Neural progenitor cell (in vitro differentiated cells): ENCODE data around the gene CD300LD. TPM values are rescaled to one million over a fixed set of nuclear protein-coding genes. Genes with fewer than 3 reads are reported as not detected.
A peak's percentile ranks its signal among the peaks of the same experiment; 100 is the strongest.
"Not testable (repeated sequence)": the region's sequence is repeated elsewhere in the genome, so short reads cannot be mapped to it uniquely, and the experiment has no call there.

Source experiments
- DNase-seq: peaks from one replicate; pipeline ENCODE4 v3.0.0-alpha.2; 2016; ENCODE audit warnings: low spot score
- H2AFZ ChIP-seq: fragments of 200-600 bp; sonication (generic); replicated peaks from 2 replicates; pipeline ENCODE4 v1.6.1; 2016; ENCODE audit warnings: antibody characterized with exemption
- H3F3A ChIP-seq: fragments of 200-600 bp; sonication (generic); 2 replicates; pipeline ENCODE4 v1.6.1; 2016; ENCODE audit warnings: antibody characterized with exemption, low read depth
- H3K27ac ChIP-seq: fragments of 200-600 bp; sonication (generic); 2 replicates; pipeline ENCODE4 v1.5.1; 2016; ENCODE audit warnings: mild to moderate bottlenecking
- H3K27me3 ChIP-seq: fragments of 200-600 bp; sonication (generic); 2 replicates; pipeline ENCODE4 v1.6.1; 2016; ENCODE audit warnings: mild to moderate bottlenecking, moderate library complexity
- H3K36me3 ChIP-seq: fragments of 200-600 bp; sonication (generic); 2 replicates; pipeline ENCODE4 v1.5.1; 2016
- H3K4me1 ChIP-seq: fragments of 200-600 bp; sonication (generic); 2 replicates; pipeline ENCODE4 v1.6.1; 2016; ENCODE audit warnings: mixed run types
- H3K4me2 ChIP-seq: fragments of 200-600 bp; sonication (generic); 2 replicates; pipeline ENCODE4 v1.6.1; 2016
- H3K4me3 ChIP-seq: fragments of 200-600 bp; sonication (generic); 2 replicates; pipeline ENCODE4 v1.5.1; 2016
- H3K79me2 ChIP-seq: fragments of 200-600 bp; sonication (generic); 2 replicates; pipeline ENCODE4 v1.6.1; 2016; ENCODE audit warnings: low read depth
- H3K9ac ChIP-seq: fragments of 200-600 bp; sonication (generic); 2 replicates; pipeline ENCODE4 v1.6.1; 2016
- H3K9me3 ChIP-seq: fragments of 200-600 bp; sonication (generic); 2 replicates; pipeline ENCODE4 v1.5.1; 2016; ENCODE audit warnings: low read depth
- H4K20me1 ChIP-seq: fragments of 200-600 bp; sonication (generic); 2 replicates; pipeline ENCODE4 v1.6.1; 2016; ENCODE audit warnings: low read depth
- H3K27ac Mint-ChIP-seq: 3 replicates; pipeline ENCODE4 v1.8.0; 2021; ENCODE audit warnings: mixed read lengths
- H3K27me3 Mint-ChIP-seq: 2 replicates; pipeline ENCODE4 v1.8.0; 2022; ENCODE audit warnings: low read depth, mild to moderate bottlenecking, inconsistent platforms, moderate library complexity, mixed read lengths; ENCODE audit not compliant: insufficient read depth
- H3K36me3 Mint-ChIP-seq: 3 replicates; pipeline ENCODE4 v1.8.0; 2021; ENCODE audit warnings: mixed read lengths
- H3K4me1 Mint-ChIP-seq: 3 replicates; pipeline ENCODE4 v1.8.0; 2021; ENCODE audit warnings: mixed read lengths
- H3K4me3 Mint-ChIP-seq: 3 replicates; pipeline ENCODE4 v1.8.0; 2021; ENCODE audit warnings: mild to moderate bottlenecking, moderate library complexity, mixed read lengths
- H3K9me3 Mint-ChIP-seq: 3 replicates; pipeline ENCODE4 v1.8.0; 2020; ENCODE audit warnings: mixed read lengths
- EZH2 ChIP-seq: fragments of 200-600 bp; sonication (generic); IDR thresholded peaks from 2 replicates; pipeline ENCODE4 v1.6.1; 2017; ENCODE audit warnings: antibody characterized with exemption, mild to moderate bottlenecking, moderate library complexity
- EZH2phosphoT487 ChIP-seq: fragments of 200-600 bp; sonication (generic); IDR thresholded peaks from 2 replicates; pipeline ENCODE4 v1.6.1; 2017; ENCODE audit warnings: antibody characterized with exemption
- total RNA-seq: library from RNA; depleted of rRNA; stranded (reverse); fragments of >200 nt; gene quantifications from 2 replicates; pipeline ENCODE4 v1.2.3, GENCODE V29; 2015; ENCODE audit warnings: low replicate concordance
- TF ChIP-seq, protein P1 (sequence below): fragments of 200-600 bp; sonication (generic); IDR thresholded peaks from 2 replicates; pipeline ENCODE4 v1.5.1; 2017; ENCODE audit warnings: antibody characterized with exemption, mild to moderate bottlenecking

The CD300LD gene
- total RNA-seq, 1 donor from 2014 or later = not detected

DNA sequence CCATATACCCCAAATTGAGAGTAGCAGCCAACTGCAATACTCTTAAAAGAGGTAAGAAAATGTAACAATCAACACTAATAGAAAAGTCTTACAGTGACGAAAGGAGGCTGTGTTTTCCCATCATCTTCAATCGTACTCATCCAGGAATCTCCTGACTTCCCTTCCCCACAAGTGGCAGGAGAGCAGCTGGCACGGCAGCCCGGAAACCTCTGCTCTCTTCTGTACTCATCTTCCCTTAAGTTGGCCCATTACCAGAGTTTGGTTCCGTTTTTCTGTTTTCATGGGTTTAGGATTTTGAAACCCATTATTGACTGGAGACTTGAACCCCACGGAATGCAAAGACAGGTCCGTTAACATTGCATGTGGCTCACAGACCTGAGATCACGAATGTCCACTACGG is 13.1 kb downstream of the CD300LD start:
- H3K79me2 ChIP-seq = no peaks in the 10 kb centered on the region
- H3K9me3 Mint-ChIP-seq = peaks cover 2% of the 10 kb centered on the region
- no peaks in the 10 kb centered on the region for H3K4me1 Mint-ChIP-seq
- H3K4me1 ChIP-seq = no peaks in the 10 kb centered on the region
- no peak overlapping the region for H2AFZ ChIP-seq
- H3K9ac ChIP-seq = no peak overlapping the region
- peaks cover 14% of the 10 kb centered on the region for H3K27me3 ChIP-seq
- no peaks in the 10 kb centered on the region for H3F3A ChIP-seq
- H3K9me3 ChIP-seq = no peaks in the 10 kb centered on the region
- no peaks in the 10 kb centered on the region for H3K36me3 ChIP-seq
- H3K36me3 Mint-ChIP-seq = no peaks in the 10 kb centered on the region
- H3K4me3 Mint-ChIP-seq = no peak overlapping the region
- no peak for DNase-seq
- no peak overlapping the region for H3K27ac ChIP-seq
- TF ChIP-seq EZH2 = no peak
- TF ChIP-seq EZH2phosphoT487 = no peak
- TF ChIP-seq, protein P1, sequence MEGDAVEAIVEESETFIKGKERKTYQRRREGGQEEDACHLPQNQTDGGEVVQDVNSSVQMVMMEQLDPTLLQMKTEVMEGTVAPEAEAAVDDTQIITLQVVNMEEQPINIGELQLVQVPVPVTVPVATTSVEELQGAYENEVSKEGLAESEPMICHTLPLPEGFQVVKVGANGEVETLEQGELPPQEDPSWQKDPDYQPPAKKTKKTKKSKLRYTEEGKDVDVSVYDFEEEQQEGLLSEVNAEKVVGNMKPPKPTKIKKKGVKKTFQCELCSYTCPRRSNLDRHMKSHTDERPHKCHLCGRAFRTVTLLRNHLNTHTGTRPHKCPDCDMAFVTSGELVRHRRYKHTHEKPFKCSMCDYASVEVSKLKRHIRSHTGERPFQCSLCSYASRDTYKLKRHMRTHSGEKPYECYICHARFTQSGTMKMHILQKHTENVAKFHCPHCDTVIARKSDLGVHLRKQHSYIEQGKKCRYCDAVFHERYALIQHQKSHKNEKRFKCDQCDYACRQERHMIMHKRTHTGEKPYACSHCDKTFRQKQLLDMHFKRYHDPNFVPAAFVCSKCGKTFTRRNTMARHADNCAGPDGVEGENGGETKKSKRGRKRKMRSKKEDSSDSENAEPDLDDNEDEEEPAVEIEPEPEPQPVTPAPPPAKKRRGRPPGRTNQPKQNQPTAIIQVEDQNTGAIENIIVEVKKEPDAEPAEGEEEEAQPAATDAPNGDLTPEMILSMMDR = no peak
- no peak overlapping the region for H3K4me2 ChIP-seq
- no peak overlapping the region for H3K4me3 ChIP-seq
- H3K27ac Mint-ChIP-seq = no peak overlapping the region
- peaks cover 16% of the 10 kb centered on the region for H3K27me3 Mint-ChIP-seq
- H4K20me1 ChIP-seq = no peaks in the 10 kb centered on the region

DNA sequence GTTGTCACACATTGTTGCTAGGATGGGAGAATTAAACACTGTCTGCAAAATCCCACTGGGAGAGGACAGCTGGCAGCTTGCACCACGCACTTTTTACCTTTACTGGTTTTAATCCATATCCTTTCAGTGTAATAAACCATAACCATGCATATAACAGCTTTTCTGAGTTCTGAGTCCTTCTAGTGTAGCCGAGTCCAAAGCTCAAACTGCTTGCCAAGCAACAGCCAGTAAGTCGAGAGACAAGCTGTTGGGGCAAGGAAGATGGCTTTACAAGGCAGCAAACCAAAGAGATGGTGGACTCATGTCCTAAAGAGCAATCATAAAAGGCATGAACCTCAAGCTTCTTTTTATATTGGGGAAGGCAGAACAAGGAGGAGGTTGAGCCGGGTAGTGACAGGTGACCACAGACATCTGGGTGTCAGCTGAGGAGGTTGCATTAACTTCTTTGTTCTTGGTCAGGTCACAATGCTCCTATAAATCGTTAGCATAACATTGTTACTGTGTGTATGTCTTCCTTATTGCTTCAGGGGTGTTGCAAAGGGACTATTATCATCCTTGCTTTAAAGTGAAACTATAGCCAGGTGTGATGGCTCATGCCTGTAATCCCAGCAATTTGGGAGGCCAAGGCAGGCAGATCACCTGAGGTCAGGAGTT is 17.5 kb downstream of the CD300LD start:
- Mint-ChIP-seq H3K36me3 (no peaks in the 10 kb centered on the region), H3K27me3 (peaks cover 12% of the 10 kb centered on the region), H3K9me3 (no peaks in the 10 kb centered on the region), H3K27ac (no peak overlapping the region), H3K4me1 (no peaks in the 10 kb centered on the region), H3K4me3 (no peak overlapping the region)
- H4K20me1 ChIP-seq = no peaks in the 10 kb centered on the region
- H3F3A ChIP-seq = no peaks in the 10 kb centered on the region
- H3K27ac ChIP-seq = no peak overlapping the region
- H3K4me2 ChIP-seq = no peak overlapping the region
- H3K36me3 ChIP-seq = no peaks in the 10 kb centered on the region
- TF ChIP-seq EZH2phosphoT487 (no peak), EZH2 (no peak)
- TF ChIP-seq, protein P1 = no peak
- H3K4me1 ChIP-seq = no peaks in the 10 kb centered on the region
- no peaks in the 10 kb centered on the region for H3K79me2 ChIP-seq
- peaks cover 24% of the 10 kb centered on the region for H3K27me3 ChIP-seq
- DNase-seq = no peak
- H2AFZ ChIP-seq = no peak overlapping the region
- H3K4me3 ChIP-seq = no peak overlapping the region
- H3K9me3 ChIP-seq = no peaks in the 10 kb centered on the region
- no peak overlapping the region for H3K9ac ChIP-seq

DNA sequence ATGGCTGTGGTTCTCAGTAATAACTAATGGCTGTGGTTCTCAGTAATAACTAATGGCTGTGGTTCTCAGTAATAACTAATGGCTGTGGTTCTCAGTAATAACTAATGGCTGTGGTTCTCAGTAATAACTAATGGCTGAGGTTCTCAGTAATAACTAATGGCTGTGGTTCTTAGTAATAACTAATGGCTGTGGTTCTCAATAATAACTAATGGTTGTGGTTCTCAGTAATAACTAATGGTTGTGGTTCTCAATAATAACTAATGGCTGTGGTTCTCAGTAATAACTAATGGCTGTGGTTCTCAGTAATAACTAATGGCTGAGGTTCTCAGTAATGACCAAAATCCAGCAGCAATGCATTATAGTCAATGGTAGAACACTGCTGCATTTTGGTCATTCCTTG is 18.4 kb downstream of the CD300LD start:
- not testable (repeated sequence) for DNase-seq, H3K9me3 ChIP-seq, H3K4me3 Mint-ChIP-seq

DNA sequence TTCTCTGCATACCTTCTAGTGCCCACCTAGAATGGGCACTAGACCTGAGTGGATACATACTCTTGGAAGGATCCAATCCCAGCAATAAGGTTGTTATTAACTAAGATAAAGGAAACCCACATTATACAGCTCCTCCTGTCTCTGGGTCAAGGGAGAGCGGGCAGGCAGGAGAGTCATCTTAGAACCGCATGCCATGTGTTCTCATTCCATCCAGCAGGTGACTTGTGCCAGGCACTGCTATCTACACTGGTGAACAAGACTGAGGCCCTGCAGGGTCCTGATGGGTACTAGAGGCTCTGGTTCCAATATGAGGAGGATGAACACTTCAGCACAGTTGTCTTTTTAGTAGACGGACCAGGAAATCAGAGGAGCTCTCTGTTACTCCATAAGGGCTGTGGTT is 18.9 kb downstream of the CD300LD start:
- H3K27me3 ChIP-seq = peaks cover 24% of the 10 kb centered on the region
- H4K20me1 ChIP-seq = no peaks in the 10 kb centered on the region
- no peaks in the 10 kb centered on the region for H3K9me3 Mint-ChIP-seq
- H3K36me3 ChIP-seq = no peaks in the 10 kb centered on the region
- H3K27ac ChIP-seq = no peak overlapping the region
- no peaks in the 10 kb centered on the region for H3K36me3 Mint-ChIP-seq
- no peak for TF ChIP-seq EZH2phosphoT487
- TF ChIP-seq, protein P1 = peak; percentile 6
- no peak for TF ChIP-seq EZH2
- no peak overlapping the region for H3K4me2 ChIP-seq
- H3K4me1 Mint-ChIP-seq = no peaks in the 10 kb centered on the region
- no peak overlapping the region for H3K4me3 ChIP-seq
- H3K4me1 ChIP-seq = no peaks in the 10 kb centered on the region
- H3F3A ChIP-seq = no peaks in the 10 kb centered on the region
- no peak for DNase-seq
- no peak overlapping the region for H3K27ac Mint-ChIP-seq
- no peaks in the 10 kb centered on the region for H3K79me2 ChIP-seq
- H2AFZ ChIP-seq = no peak overlapping the region
- no peak overlapping the region for H3K4me3 Mint-ChIP-seq
- H3K9ac ChIP-seq = no peak overlapping the region
- H3K9me3 ChIP-seq = no peaks in the 10 kb centered on the region
- H3K27me3 Mint-ChIP-seq = peaks cover 15% of the 10 kb centered on the region

More for the DNA sequence above, 18.4 kb downstream of the CD300LD start:
- H3K79me2 ChIP-seq, H3K27ac ChIP-seq, H2AFZ ChIP-seq, H3K4me1 ChIP-seq, H3K4me3 ChIP-seq, H3F3A ChIP-seq, H3K27ac Mint-ChIP-seq, H3K9me3 Mint-ChIP-seq, H3K36me3 Mint-ChIP-seq, H3K9ac ChIP-seq, H4K20me1 ChIP-seq, H3K4me1 Mint-ChIP-seq, H3K36me3 ChIP-seq, H3K4me2 ChIP-seq: not testable (repeated sequence)
- peaks cover 24% of the 10 kb centered on the region for H3K27me3 ChIP-seq
- peaks cover 12% of the 10 kb centered on the region for H3K27me3 Mint-ChIP-seq
